GM23338 (cell line): ENCODE measurements around the gene ADCY5. TPM values are rescaled to one million over a fixed set of nuclear protein-coding genes. Genes with fewer than 3 reads are reported as not detected.

Experiments
- ATAC-seq: fragments of 200-7000 bp; cut with Tn5 transposase; 3 replicates; pipeline ENCODE4 v1.9.1; 2020
- DNase-seq: peaks from one replicate; pipeline ENCODE4 v3.0.0-alpha.2; 2015; ENCODE audit warnings: low spot score
- H2AFZ ChIP-seq: fragments of 200-600 bp; sonication (generic); 2 replicates; pipeline ENCODE4 v1.8.0; 2016; ENCODE audit warnings: antibody characterized with exemption, mild to moderate bottlenecking, moderate library complexity
- H3F3A ChIP-seq: fragments of 200-600 bp; sonication (generic); replicated peaks from 2 replicates; pipeline ENCODE4 v1.8.0; 2017; ENCODE audit warnings: antibody characterized with exemption, mixed run types, low read depth
- H3K27ac ChIP-seq: fragments of 200-600 bp; sonication (generic); 2 replicates; pipeline ENCODE4 v1.6.1; 2016; ENCODE audit warnings: low read depth
- H3K27me3 ChIP-seq: fragments of 200-600 bp; sonication (generic); 2 replicates; pipeline ENCODE4 v1.8.0; 2016; ENCODE audit warnings: mild to moderate bottlenecking, mixed run types, moderate library complexity; ENCODE audit not compliant: insufficient read depth
- H3K36me3 ChIP-seq: fragments of 200-600 bp; sonication (generic); 2 replicates; pipeline ENCODE4 v1.8.0; 2016; ENCODE audit warnings: mild to moderate bottlenecking; ENCODE audit not compliant: insufficient read depth
- H3K4me1 ChIP-seq: fragments of 200-600 bp; sonication (generic); 2 replicates; pipeline ENCODE4 v1.8.0; 2016; ENCODE audit warnings: mild to moderate bottlenecking, moderate library complexity; ENCODE audit not compliant: insufficient read depth
- H3K4me2 ChIP-seq: fragments of 200-600 bp; sonication (generic); 2 replicates; pipeline ENCODE4 v1.7.1; 2017; ENCODE audit warnings: mixed run types
- H3K4me3 ChIP-seq: fragments of 200-600 bp; sonication (generic); 2 replicates; pipeline ENCODE4 v1.6.1; 2016; ENCODE audit warnings: mixed run types
- H3K79me2 ChIP-seq: fragments of 200-600 bp; sonication (generic); replicated peaks from 2 replicates; pipeline ENCODE4 v1.8.0; 2017; ENCODE audit warnings: mild to moderate bottlenecking; ENCODE audit not compliant: insufficient read depth
- H3K9me2 ChIP-seq: fragments of 200-600 bp; sonication (generic); 2 replicates; pipeline ENCODE4 v1.8.0; 2017; ENCODE audit not compliant: insufficient read depth
- H4K20me1 ChIP-seq: fragments of 200-600 bp; sonication (generic); replicated peaks from 2 replicates; pipeline ENCODE4 v1.8.0; 2017; ENCODE audit warnings: mild to moderate bottlenecking; ENCODE audit not compliant: insufficient read depth
- H3K27ac Mint-ChIP-seq: 2 replicates; pipeline ENCODE4 v1.8.0; 2020; ENCODE audit warnings: inconsistent platforms, mild to moderate bottlenecking, moderate library complexity, mixed read lengths
- H3K27me3 Mint-ChIP-seq: 3 replicates; pipeline ENCODE4 v1.8.0; 2022; ENCODE audit warnings: low read depth, mild to moderate bottlenecking, moderate library complexity, mixed read lengths, inconsistent platforms; ENCODE audit not compliant: insufficient read depth, poor library complexity
- H3K36me3 Mint-ChIP-seq: 3 replicates; pipeline ENCODE4 v1.8.0; 2021; ENCODE audit warnings: low read depth, mild to moderate bottlenecking, inconsistent platforms, moderate library complexity, mixed read lengths
- H3K4me1 Mint-ChIP-seq: 3 replicates; pipeline ENCODE4 v1.8.0; 2020; ENCODE audit warnings: mild to moderate bottlenecking, inconsistent platforms, mixed read lengths
- H3K4me3 Mint-ChIP-seq: 3 replicates; pipeline ENCODE4 v1.8.0; 2021; ENCODE audit warnings: moderate library complexity, mild to moderate bottlenecking, inconsistent platforms, mixed read lengths
- H3K9me3 Mint-ChIP-seq: 3 replicates; pipeline ENCODE4 v1.8.0; 2020; ENCODE audit warnings: moderate library complexity, mild to moderate bottlenecking, inconsistent platforms, mixed read lengths
- CREB1 ChIP-seq: fragments of 250-450 bp; sonication (Bioruptor Pico); IDR thresholded peaks from 2 replicates; pipeline ENCODE4 v1.5.0; 2020; ENCODE audit warnings: low read depth, mild to moderate bottlenecking, moderate library complexity
- CTCF ChIP-seq, 2 experiments: fragments of 200-600 bp in 1 of 2; sonication (generic) in 1 of 2; conservative IDR thresholded peaks; 2 replicates each; pipeline versions ENCODE4 v1.5.1 to v1.6.1; 2016 to 2017; ENCODE audit warnings: antibody characterized with exemption in 2 of 2, low read depth in 2 of 2, mild to moderate bottlenecking in 2 of 2, moderate library complexity in 1 of 2
- ETS1 ChIP-seq: IDR thresholded peaks from 2 replicates; pipeline ENCODE4 v1.6.1; 2016; ENCODE audit warnings: antibody characterized with exemption
- EZH2 ChIP-seq: fragments of 200-600 bp; sonication (generic); IDR thresholded peaks from one replicate; pipeline ENCODE4 v1.8.0; 2017; ENCODE audit warnings: antibody characterized with exemption, mild to moderate bottlenecking, low read depth; ENCODE audit not compliant: unreplicated experiment
- EZH2phosphoT487 ChIP-seq: fragments of 200-600 bp; sonication (generic); IDR thresholded peaks from one replicate; pipeline ENCODE4 v1.8.1; 2018; ENCODE audit warnings: antibody characterized with exemption; ENCODE audit not compliant: unreplicated experiment
- JUNB ChIP-seq: IDR thresholded peaks from one replicate; pipeline ENCODE4 v1.6.1; 2016; ENCODE audit warnings: antibody characterized with exemption; ENCODE audit not compliant: unreplicated experiment
- NANOG ChIP-seq: IDR thresholded peaks from 2 replicates; pipeline ENCODE4 v1.6.1; 2016; ENCODE audit warnings: antibody characterized with exemption, borderline replicate concordance
- POLR2AphosphoS5 ChIP-seq: IDR thresholded peaks from 2 replicates; pipeline ENCODE4 v1.6.1; 2016; ENCODE audit warnings: antibody characterized with exemption, low read depth
- REST ChIP-seq: IDR thresholded peaks from one replicate; pipeline ENCODE4 v1.6.1; 2018; ENCODE audit warnings: antibody characterized with exemption; ENCODE audit not compliant: unreplicated experiment
- STAT1 ChIP-seq: IDR thresholded peaks from one replicate; pipeline ENCODE4 v1.6.1; 2016; ENCODE audit warnings: antibody characterized with exemption; ENCODE audit not compliant: unreplicated experiment
- ZNF114 ChIP-seq: fragments of 250-450 bp; sonication (Bioruptor Pico); IDR thresholded peaks from 2 replicates; pipeline ENCODE4 v1.5.0; 2020; ENCODE audit warnings: mild to moderate bottlenecking, moderate library complexity
- ZNF331 ChIP-seq: fragments of 250-450 bp; sonication (Bioruptor Pico); IDR thresholded peaks from 2 replicates; pipeline ENCODE4 v1.5.0; 2020; ENCODE audit warnings: low read depth, mild to moderate bottlenecking, moderate library complexity
- ZNF462 ChIP-seq: fragments of 250-450 bp; sonication (Bioruptor Pico); IDR thresholded peaks from 2 replicates; pipeline ENCODE4 v1.5.0; 2020; ENCODE audit warnings: mild to moderate bottlenecking, moderate library complexity
- polyA plus RNA-seq: library from polyadenylated mRNA; unstranded; fragments of >200 nt; fragmentation: Nextera tagmentation; extraction: Ambion mirVana; gene quantifications from 2 replicates; pipeline ENCODE4 v1.2.1, GENCODE V29; 2016
- total RNA-seq: library from RNA; depleted of rRNA; stranded (reverse); fragments of >200 nt; shearing (Covaris generic); gene quantifications from 2 replicates; pipeline ENCODE4 v1.2.3, GENCODE V29; 2014

The ADCY5 gene
- total and polyA plus RNA-seq, 2 experiments from 2014 or later = 3.5 to 10.2 TPM

GRCh38 chr3:123281406-123281805, 167.5 kb downstream of the ADCY5 start:
- no peak for ATAC-seq
- Histone ChIP-seq H3K4me3 (no peak overlapping the region), H4K20me1 (no peaks in the 10 kb centered on the region), H3K79me2 (no peaks in the 10 kb centered on the region), H3K27me3 (no peaks in the 10 kb centered on the region), H3K9me2 (no peaks in the 10 kb centered on the region), H3F3A (no peaks in the 10 kb centered on the region), H3K36me3 (no peaks in the 10 kb centered on the region), H3K4me1 (peaks cover 14% of the 10 kb centered on the region), H3K4me2 (no peak overlapping the region), H3K27ac (no peak overlapping the region), H2AFZ (no peak overlapping the region)
- no peak overlapping the region for H3K27ac Mint-ChIP-seq
- TF ChIP-seq CREB1 (no peak), STAT1 (no peak), JUNB (no peak), EZH2 (no peak), CTCF (conservative IDR thresholded peaks at IDR 0.05; ENCODE audit: low read depth in 2 of 2) (no peak), ZNF114 (CRISPR knock-in tag) (no peak), NANOG (no peak), ZNF462 (CRISPR knock-in tag) (no peak), POLR2AphosphoS5 (no peak), EZH2phosphoT487 (no peak), ETS1 (no peak), REST (no peak), ZNF331 (CRISPR knock-in tag) (no peak)
- no peaks in the 10 kb centered on the region for H3K9me3 Mint-ChIP-seq
- no peak for DNase-seq
- peaks cover 8% of the 10 kb centered on the region; the same call in 1 of the 3 replicates for H3K36me3 Mint-ChIP-seq
- no peak overlapping the region for H3K4me3 Mint-ChIP-seq
- peaks cover 5% of the 10 kb centered on the region for H3K27me3 Mint-ChIP-seq
- peaks cover 16% of the 10 kb centered on the region for H3K4me1 Mint-ChIP-seq
